ENCODE measurements around the gene CCDC141.

- TF ChIP-seq, protein P1, sequence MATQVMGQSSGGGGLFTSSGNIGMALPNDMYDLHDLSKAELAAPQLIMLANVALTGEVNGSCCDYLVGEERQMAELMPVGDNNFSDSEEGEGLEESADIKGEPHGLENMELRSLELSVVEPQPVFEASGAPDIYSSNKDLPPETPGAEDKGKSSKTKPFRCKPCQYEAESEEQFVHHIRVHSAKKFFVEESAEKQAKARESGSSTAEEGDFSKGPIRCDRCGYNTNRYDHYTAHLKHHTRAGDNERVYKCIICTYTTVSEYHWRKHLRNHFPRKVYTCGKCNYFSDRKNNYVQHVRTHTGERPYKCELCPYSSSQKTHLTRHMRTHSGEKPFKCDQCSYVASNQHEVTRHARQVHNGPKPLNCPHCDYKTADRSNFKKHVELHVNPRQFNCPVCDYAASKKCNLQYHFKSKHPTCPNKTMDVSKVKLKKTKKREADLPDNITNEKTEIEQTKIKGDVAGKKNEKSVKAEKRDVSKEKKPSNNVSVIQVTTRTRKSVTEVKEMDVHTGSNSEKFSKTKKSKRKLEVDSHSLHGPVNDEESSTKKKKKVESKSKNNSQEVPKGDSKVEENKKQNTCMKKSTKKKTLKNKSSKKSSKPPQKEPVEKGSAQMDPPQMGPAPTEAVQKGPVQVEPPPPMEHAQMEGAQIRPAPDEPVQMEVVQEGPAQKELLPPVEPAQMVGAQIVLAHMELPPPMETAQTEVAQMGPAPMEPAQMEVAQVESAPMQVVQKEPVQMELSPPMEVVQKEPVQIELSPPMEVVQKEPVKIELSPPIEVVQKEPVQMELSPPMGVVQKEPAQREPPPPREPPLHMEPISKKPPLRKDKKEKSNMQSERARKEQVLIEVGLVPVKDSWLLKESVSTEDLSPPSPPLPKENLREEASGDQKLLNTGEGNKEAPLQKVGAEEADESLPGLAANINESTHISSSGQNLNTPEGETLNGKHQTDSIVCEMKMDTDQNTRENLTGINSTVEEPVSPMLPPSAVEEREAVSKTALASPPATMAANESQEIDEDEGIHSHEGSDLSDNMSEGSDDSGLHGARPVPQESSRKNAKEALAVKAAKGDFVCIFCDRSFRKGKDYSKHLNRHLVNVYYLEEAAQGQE (IDR thresholded peaks at IDR 0.05; ENCODE audit: unreplicated experiment) = no peak
- TF ChIP-seq CTCF (conservative IDR thresholded peaks at IDR 0.05; ENCODE audit: low read depth in 2 of 2) (no peak), POLR2AphosphoS5 (IDR thresholded peaks at IDR 0.05; ENCODE audit: low read depth) (no peak), ZNF462 (CRISPR knock-in tag; IDR thresholded peaks at IDR 0.05) (no peak), ZNF331 (CRISPR knock-in tag; IDR thresholded peaks at IDR 0.05; ENCODE audit: low read depth) (no peak), CREB1 (CRISPR knock-in tag; IDR thresholded peaks at IDR 0.05; ENCODE audit: low read depth) (no peak)
Observed at GRCh38 chr2:179037807-179038206, 12.1 kb downstream of the CCDC141 start.

Data from GM23338 (cell line).